OCI-LY3 (cell line): ENCODE data around the gene CTTNBP2NL.

Experiments
- H2AFZ ChIP-seq: fragments of 200-600, 300-600 bp; shearing (Covaris generic); 2 replicates; pipeline ENCODE4 v1.6.0; 2014; ENCODE audit warnings: antibody characterized with exemption, low read depth, low read length
- H3K27ac ChIP-seq: fragments of 200-600, 300-600 bp; sonication (generic); 2 replicates; pipeline ENCODE4 v1.5.1; 2014; ENCODE audit warnings: mild to moderate bottlenecking, low read length, moderate library complexity, mixed read lengths
- H3K27me3 ChIP-seq: fragments of 200-600, 300-600 bp; sonication (generic); 2 replicates; pipeline ENCODE4 v1.6.1; 2014; ENCODE audit warnings: low read depth, low read length, mixed read lengths
- H3K36me3 ChIP-seq: fragments of 200-600, 300-600 bp; sonication (generic); replicated peaks from 2 replicates; pipeline ENCODE3; 2014; ENCODE audit warnings: low read depth, low read length, mixed read lengths
- H3K4me1 ChIP-seq: fragments of 300-600, 200-600 bp; sonication (generic); 2 replicates; pipeline ENCODE4 v1.6.1; 2014; ENCODE audit warnings: low read length, mixed read lengths
- H3K4me2 ChIP-seq: fragments of 200-600, 300-600 bp; sonication (generic); 2 replicates; pipeline ENCODE4 v1.6.1; 2014; ENCODE audit warnings: low read length, mixed read lengths
- H3K4me3 ChIP-seq: fragments of 300-600, 200-600 bp; sonication (generic); 2 replicates; pipeline ENCODE4 v1.5.1; 2014; ENCODE audit warnings: antibody characterized with exemption, mild to moderate bottlenecking, low read length, moderate library complexity
- H3K79me2 ChIP-seq: fragments of 300-600, 200-600 bp; shearing (Covaris generic); 2 replicates; pipeline ENCODE4 v1.6.1; 2014; ENCODE audit warnings: mild to moderate bottlenecking, low read length, mixed read lengths
- H3K9ac ChIP-seq: fragments of 300-600, 200-600 bp; shearing (Covaris generic); 2 replicates; pipeline ENCODE4 v1.6.0; 2014; ENCODE audit warnings: mild to moderate bottlenecking, low read length, moderate library complexity
- H3K9me3 ChIP-seq: fragments of 200-600, 300-600 bp; shearing (Covaris generic); 2 replicates; pipeline ENCODE4 v1.6.1; 2014; ENCODE audit warnings: low read length, mixed read lengths; ENCODE audit not compliant: insufficient read depth
- H4K20me1 ChIP-seq: fragments of 200-600, 300-600 bp; sonication (generic); 2 replicates; pipeline ENCODE4 v1.6.1; 2016; ENCODE audit warnings: low read length, mixed read lengths; ENCODE audit not compliant: insufficient read depth
- EZH2phosphoT487 ChIP-seq: fragments of 200-600 bp; shearing (Covaris generic); IDR thresholded peaks from 2 replicates; pipeline ENCODE4 v1.6.1; 2018; ENCODE audit warnings: antibody characterized with exemption, mixed run types, low read depth
- TF ChIP-seq, protein P1 (sequence below): fragments of 200-600, 300-600 bp; sonication (generic); IDR thresholded peaks from 2 replicates; pipeline ENCODE4 v1.5.1; 2014; ENCODE audit warnings: antibody characterized with exemption, low read length, low read depth

The CTTNBP2NL gene

GRCh38 chr1:112381324-112382076 is 14.5 kb upstream of the CTTNBP2NL start:
- H3K27ac ChIP-seq = no peak overlapping the region
- peaks cover 3% of the 10 kb centered on the region; the same call in 1 of the 2 replicates for H3K27me3 ChIP-seq
- no peak overlapping the region for H2AFZ ChIP-seq
- TF ChIP-seq, protein P1, sequence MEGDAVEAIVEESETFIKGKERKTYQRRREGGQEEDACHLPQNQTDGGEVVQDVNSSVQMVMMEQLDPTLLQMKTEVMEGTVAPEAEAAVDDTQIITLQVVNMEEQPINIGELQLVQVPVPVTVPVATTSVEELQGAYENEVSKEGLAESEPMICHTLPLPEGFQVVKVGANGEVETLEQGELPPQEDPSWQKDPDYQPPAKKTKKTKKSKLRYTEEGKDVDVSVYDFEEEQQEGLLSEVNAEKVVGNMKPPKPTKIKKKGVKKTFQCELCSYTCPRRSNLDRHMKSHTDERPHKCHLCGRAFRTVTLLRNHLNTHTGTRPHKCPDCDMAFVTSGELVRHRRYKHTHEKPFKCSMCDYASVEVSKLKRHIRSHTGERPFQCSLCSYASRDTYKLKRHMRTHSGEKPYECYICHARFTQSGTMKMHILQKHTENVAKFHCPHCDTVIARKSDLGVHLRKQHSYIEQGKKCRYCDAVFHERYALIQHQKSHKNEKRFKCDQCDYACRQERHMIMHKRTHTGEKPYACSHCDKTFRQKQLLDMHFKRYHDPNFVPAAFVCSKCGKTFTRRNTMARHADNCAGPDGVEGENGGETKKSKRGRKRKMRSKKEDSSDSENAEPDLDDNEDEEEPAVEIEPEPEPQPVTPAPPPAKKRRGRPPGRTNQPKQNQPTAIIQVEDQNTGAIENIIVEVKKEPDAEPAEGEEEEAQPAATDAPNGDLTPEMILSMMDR = no peak
- TF ChIP-seq EZH2phosphoT487 = no peak
- no peak overlapping the region for H3K4me2 ChIP-seq
- no peaks in the 10 kb centered on the region for H3K9me3 ChIP-seq
- H3K36me3 ChIP-seq = no peaks in the 10 kb centered on the region
- H3K9ac ChIP-seq = no peak overlapping the region
- H4K20me1 ChIP-seq = no peaks in the 10 kb centered on the region
- no peak overlapping the region for H3K4me3 ChIP-seq
- no peaks in the 10 kb centered on the region for H3K4me1 ChIP-seq
- H3K79me2 ChIP-seq = no peaks in the 10 kb centered on the region

GRCh38 chr1:112383759-112384370 is 12.1 kb upstream of the CTTNBP2NL start:
- no peak overlapping the region for H2AFZ ChIP-seq
- no peak overlapping the region for H3K27ac ChIP-seq
- no peaks in the 10 kb centered on the region for H3K79me2 ChIP-seq
- H3K36me3 ChIP-seq = no peaks in the 10 kb centered on the region
- H4K20me1 ChIP-seq = no peaks in the 10 kb centered on the region
- no peak overlapping the region for H3K4me2 ChIP-seq
- TF ChIP-seq, protein P1 = no peak
- no peak for TF ChIP-seq EZH2phosphoT487
- H3K27me3 ChIP-seq = peaks cover 3% of the 10 kb centered on the region; the same call in 1 of the 2 replicates
- no peaks in the 10 kb centered on the region for H3K9me3 ChIP-seq
- H3K9ac ChIP-seq = no peak overlapping the region
- peaks cover 4% of the 10 kb centered on the region for H3K4me1 ChIP-seq
- no peak overlapping the region for H3K4me3 ChIP-seq

GRCh38 chr1:112386024-112386723 is 9.8 kb upstream of the CTTNBP2NL start:
- TF ChIP-seq, protein P1 = no peak
- TF ChIP-seq EZH2phosphoT487 = no peak
- Histone ChIP-seq H3K4me2 (no peak overlapping the region), H2AFZ (no peak overlapping the region)

GRCh38 chr1:112386731-112387346 is 9.2 kb upstream of the CTTNBP2NL start:
- H3K4me2 ChIP-seq = no peak overlapping the region
- H3K4me1 ChIP-seq = peaks cover 9% of the 10 kb centered on the region
- H3K36me3 ChIP-seq = no peaks in the 10 kb centered on the region
- TF ChIP-seq EZH2phosphoT487 = no peak
- TF ChIP-seq, protein P1 = no peak
- no peaks in the 10 kb centered on the region for H3K9me3 ChIP-seq
- H2AFZ ChIP-seq = no peak overlapping the region
- H3K79me2 ChIP-seq = no peaks in the 10 kb centered on the region
- peaks cover 2% of the 10 kb centered on the region; the same call in 1 of the 2 replicates for H3K27me3 ChIP-seq
- no peaks in the 10 kb centered on the region for H4K20me1 ChIP-seq
- H3K9ac ChIP-seq = no peak overlapping the region
- H3K4me3 ChIP-seq = no peak overlapping the region
- H3K27ac ChIP-seq = no peak overlapping the region

More at GRCh38 chr1:112386024-112386723, 9.8 kb upstream of the CTTNBP2NL start:
- H3K36me3 ChIP-seq = no peaks in the 10 kb centered on the region
- no peak overlapping the region for H3K9ac ChIP-seq
- peaks cover 6% of the 10 kb centered on the region for H3K4me1 ChIP-seq
- H3K27me3 ChIP-seq = peaks cover 3% of the 10 kb centered on the region; the same call in 1 of the 2 replicates
- H3K4me3 ChIP-seq = no peak overlapping the region
- no peaks in the 10 kb centered on the region for H3K9me3 ChIP-seq
- no peaks in the 10 kb centered on the region for H3K79me2 ChIP-seq
- H4K20me1 ChIP-seq = no peaks in the 10 kb centered on the region
- no peak overlapping the region for H3K27ac ChIP-seq
